Thymus (tissue), 11 donors: ENCODE results near the gene SERPINB8. TPM values are rescaled to one million over a fixed set of nuclear protein-coding genes. Genes with fewer than 3 reads are reported as not detected.
A peak's percentile ranks its signal among the peaks of the same experiment; 100 is the strongest.
"Not testable (repeated sequence)": the region's sequence is repeated elsewhere in the genome, so short reads cannot be mapped to it uniquely, and the experiment has no call there.

ENCODE experiments used
- DNase-seq, 9 donors: peaks; one replicate each; pipeline ENCODE4 v3.0.0-alpha.2; 2013; ENCODE audit warnings: low spot score in 9 of 9, low read depth in 6 of 9, missing footprints in 1 of 9
- H3K27ac ChIP-seq, 2 donors: one replicate each; pipeline ENCODE4 v1.5.1; 2013; ENCODE audit warnings: control low read depth in 1 of 2, low read depth in 1 of 2, low read length in 1 of 2, mild to moderate bottlenecking in 1 of 2, moderate library complexity in 1 of 2
- H3K27me3 ChIP-seq, 2 donors: one replicate each; pipeline ENCODE4 v1.5.1; 2013; ENCODE audit warnings: low read length in 1 of 2; ENCODE audit not compliant: control insufficient read depth in 2 of 2, insufficient read depth in 1 of 2
- H3K36me3 ChIP-seq, 2 donors: one replicate each; pipeline ENCODE4 v1.5.1; 2013; ENCODE audit warnings: low read length in 1 of 2, mild to moderate bottlenecking in 1 of 2, moderate library complexity in 1 of 2; ENCODE audit not compliant: control insufficient read depth in 2 of 2, insufficient read depth in 2 of 2
- H3K4me1 ChIP-seq, 2 donors: one replicate each; pipeline ENCODE4 v1.5.1; 2013; ENCODE audit warnings: low read length in 2 of 2; ENCODE audit not compliant: control insufficient read depth in 2 of 2, insufficient read depth in 2 of 2
- H3K4me3 ChIP-seq, 2 donors: one replicate each; pipeline ENCODE4 v1.5.1; 2013; ENCODE audit warnings: low read length in 2 of 2, control low read depth in 1 of 2, mild to moderate bottlenecking in 1 of 2
- H3K9me3 ChIP-seq, 2 donors: one replicate each; pipeline ENCODE4 v1.5.1; 2013; ENCODE audit warnings: low read length in 1 of 2, mild to moderate bottlenecking in 1 of 2; ENCODE audit not compliant: control insufficient read depth in 2 of 2, insufficient read depth in 1 of 2
- WGBS: extraction: QIAGEN DNeasy Blood & Tissue Kit; methylation state at CpG from one replicate; pipeline ENCODE4 v1.1.7; 2013; 5-methylcytosine and 5-hydroxymethylcytosine counted together
- polyA plus RNA-seq: library from polyadenylated mRNA; stranded (reverse); fragments of 200-250 nt; gene quantifications from one replicate; pipeline ENCODE4 v1.2.3, GENCODE V29; 2013
- total RNA-seq: library from RNA; stranded (reverse); fragments of 120-200 nt; gene quantifications from one replicate; pipeline ENCODE4 v1.2.4, GENCODE V29; 2013
- donor health status: healthy.

The SERPINB8 gene
- total and polyA plus RNA-seq, 2 donors, result 7.0 to 11.2 TPM

- Histone ChIP-seq H3K36me3 (no peaks in the 10 kb centered on the region), H3K4me3 (peak overlapping the region; percentile 32 to 33), H3K4me1 (peaks cover 0 to 9% of the 10 kb centered on the region in 2 donors), H3K27ac (no peak overlapping the region), H3K27me3 (peaks cover 16 to 26% of the 10 kb centered on the region in 2 donors), H3K9me3 (no peaks in the 10 kb centered on the region)
- WGBS, result 53% methylated on average over 19 of the region's 19 CpGs
- DNase-seq, result no peak
Observed at GRCh38 chr18:63936932-63937393, 32.9 kb upstream of the SERPINB8 start.

GRCh38 chr18:63940008-63940407 is 29.9 kb upstream of the SERPINB8 start:
- H3K9me3 ChIP-seq, result no peaks in the 10 kb centered on the region
- 98% methylated on average over 8 of the region's 8 CpGs for WGBS

GRCh38 chr18:63940543-63941050 is 29.3 kb upstream of the SERPINB8 start:
- not testable (repeated sequence) for DNase-seq, H3K9me3 ChIP-seq, H3K36me3 ChIP-seq, H3K4me3 ChIP-seq, H3K27ac ChIP-seq, H3K4me1 ChIP-seq
- 91% methylated on average over 17 of the region's 17 CpGs for WGBS
- peaks cover 16 to 24% of the 10 kb centered on the region in 2 donors for H3K27me3 ChIP-seq

More at GRCh38 chr18:63940008-63940407, 29.9 kb upstream of the SERPINB8 start:
- Histone ChIP-seq H3K36me3 (no peaks in the 10 kb centered on the region), H3K4me3 (no peak overlapping the region), H3K27me3 (peaks cover 16 to 26% of the 10 kb centered on the region in 2 donors), H3K27ac (no peak overlapping the region), H3K4me1 (peaks cover 0 to 9% of the 10 kb centered on the region in 2 donors)
- no peak for DNase-seq

GRCh38 chr18:63947051-63947790 is 22.7 kb upstream of the SERPINB8 start:
- no peak overlapping the region for H3K27ac ChIP-seq
- H3K27me3 ChIP-seq, result peaks cover 0 to 9% of the 10 kb centered on the region in 2 donors
- H3K36me3 ChIP-seq, result no peaks in the 10 kb centered on the region
- WGBS, result 96% methylated on average over 3 of the region's 3 CpGs
- no peak for DNase-seq
- H3K9me3 ChIP-seq, result no peaks in the 10 kb centered on the region
- H3K4me1 ChIP-seq, result peaks cover 0 to 5% of the 10 kb centered on the region in 2 donors
- H3K4me3 ChIP-seq, result no peak overlapping the region

GRCh38 chr18:63949068-63949737 is 20.7 kb upstream of the SERPINB8 start, which contains the start of gene HMSD:
Gene HMSD, plus strand, starts transcription at chr18:63949301. Its CDS starts 4,155 bp downstream, at chr18:63953456.
- Histone ChIP-seq H3K4me3 (no peak within 1 kb of the TSS), H3K27ac (no peak within 1 kb of the TSS), H3K36me3 (no peaks in the 10 kb centered on the region), H3K27me3 (peaks cover 0 to 9% of the 10 kb centered on the region in 2 donors), H3K4me1 (peaks cover 0 to 5% of the 10 kb centered on the region in 2 donors), H3K9me3 (no peaks in the 10 kb centered on the region)
- 27% methylated on average over 35 of the region's 35 CpGs for WGBS
- DNase-seq, result peak in 2 of 9 donors; percentile 26 to 40

- WGBS, result 91% methylated on average over 4 of the region's 4 CpGs
- Histone ChIP-seq H3K27me3 (peaks cover 0 to 9% of the 10 kb centered on the region in 2 donors), H3K36me3 (no peaks in the 10 kb centered on the region), H3K4me3 (no peak overlapping the region), H3K4me1 (peaks cover 0 to 5% of the 10 kb centered on the region in 2 donors), H3K9me3 (no peaks in the 10 kb centered on the region), H3K27ac (no peak overlapping the region)
- DNase-seq, result no peak
Observed at GRCh38 chr18:63951302-63951705, 18.6 kb upstream of the SERPINB8 start.

GRCh38 chr18:63953811-63954210 is 16.1 kb upstream of the SERPINB8 start:
- H3K36me3 ChIP-seq, result no peaks in the 10 kb centered on the region
- H3K4me3 ChIP-seq, result no peak overlapping the region
- peaks cover 0 to 8% of the 10 kb centered on the region in 2 donors for H3K27me3 ChIP-seq
- 65% methylated on average over 5 of the region's 5 CpGs for WGBS
- H3K27ac ChIP-seq, result no peak overlapping the region
- peaks cover 0 to 5% of the 10 kb centered on the region in 2 donors for H3K4me1 ChIP-seq
- H3K9me3 ChIP-seq, result no peaks in the 10 kb centered on the region
- DNase-seq, result no peak

- no peaks in the 10 kb centered on the region for H3K9me3 ChIP-seq
- H3K27ac ChIP-seq, result no peak overlapping the region
- H3K27me3 ChIP-seq, result no peaks in the 10 kb centered on the region
- 62% methylated on average over 4 of the region's 4 CpGs for WGBS
- H3K4me3 ChIP-seq, result no peak overlapping the region
- DNase-seq, result no peak
- H3K36me3 ChIP-seq, result no peaks in the 10 kb centered on the region
- no peaks in the 10 kb centered on the region for H3K4me1 ChIP-seq
Observed at GRCh38 chr18:63956755-63957154, 13.1 kb upstream of the SERPINB8 start.

- no peak for DNase-seq
- Histone ChIP-seq H3K4me1 (no peaks in the 10 kb centered on the region), H3K36me3 (no peaks in the 10 kb centered on the region), H3K9me3 (no peaks in the 10 kb centered on the region), H3K27me3 (no peaks in the 10 kb centered on the region), H3K27ac (no peak overlapping the region), H3K4me3 (no peak overlapping the region)
- 91% methylated on average over 1 of the region's 1 CpG for WGBS
Observed at GRCh38 chr18:63960891-63961290, 9.0 kb upstream of the SERPINB8 start.
